Ramos (cell line): ENCODE measurements around the gene TMEM223.

Experiments
- in situ Hi-C: fragments of 300-500 bp; cut with MboI; formaldehyde crosslinking; loops from one replicate; pipeline ENCODE4 v1.14.3; 2022; ENCODE audit warnings: low sequenced_read_pairs; ENCODE audit not compliant: unreplicated experiment

Gene TMEM223

GRCh38 chr11:62791501-62792201, at the start of gene TMEM223:
Gene TMEM223, minus strand, starts transcription at chr11:62792006. Its CDS starts 12 bp downstream, at chr11:62791994.
- in situ Hi-C loops: no loop called here

GRCh38 chr11:62840721-62841360, 49.0 kb upstream of the TMEM223 start:
- in situ Hi-C loops: loop anchor here (25.0 kb wide), 1 partner anchor 1396 kb away; the partner anchor contains the start of genes DNAJC4, FKBP2, NUDT22 and PPP1R14B

GRCh38 chr11:62839050-62839945, 47.5 kb upstream of the TMEM223 start, which contains the start of gene WDR74:
Gene WDR74, minus strand, starts transcription at chr11:62839590. Its CDS starts 20 bp downstream, at chr11:62839570.
- in situ Hi-C loops: loop anchor here (25.0 kb wide), 1 partner anchor 1398 kb away; the partner anchor contains the start of genes DNAJC4, FKBP2, NUDT22 and PPP1R14B

- in situ Hi-C loops: loop anchor here (25.0 kb wide), 1 partner anchor 1402 kb away; the partner anchor contains the start of genes DNAJC4, FKBP2, NUDT22 and PPP1R14B
Measured at GRCh38 chr11:62835336-62835735, 43.5 kb upstream of the TMEM223 start.

- in situ Hi-C loops: loop anchor here (25.0 kb wide), 1 partner anchor 1405 kb away; the partner anchor contains the start of genes DNAJC4, FKBP2, NUDT22 and PPP1R14B
Measured at GRCh38 chr11:62832336-62833234, 40.8 kb upstream of the TMEM223 start, which contains the start of gene TEX54. Gene TEX54, minus strand, starts transcription at chr11:62832841.

GRCh38 chr11:62831520-62832335, 39.9 kb upstream of the TMEM223 start, which contains the start of gene STX5:
Gene STX5, minus strand, starts transcription at chr11:62832051. Its CDS starts 808 bp downstream, at chr11:62831243.
- in situ Hi-C loops: loop anchor here (25.0 kb wide), 1 partner anchor 1406 kb away; the partner anchor contains the start of genes DNAJC4, FKBP2, NUDT22 and PPP1R14B

GRCh38 chr11:62830904-62831519, 39.2 kb upstream of the TMEM223 start:
- in situ Hi-C loops: loop anchor here (25.0 kb wide), 1 partner anchor 1406 kb away; the partner anchor contains the start of genes DNAJC4, FKBP2, NUDT22 and PPP1R14B

- in situ Hi-C loops: loop anchor here (25.0 kb wide), 1 partner anchor 1409 kb away; the partner anchor contains the start of genes DNAJC4, FKBP2, NUDT22 and PPP1R14B
Measured at GRCh38 chr11:62828130-62828529, 36.3 kb upstream of the TMEM223 start.

- in situ Hi-C loops: no loop called here
Measured at GRCh38 chr11:62823677-62824076, 31.9 kb upstream of the TMEM223 start.

GRCh38 chr11:62817129-62817528, 25.3 kb upstream of the TMEM223 start:
- in situ Hi-C loops: no loop called here

GRCh38 chr11:62816557-62816956, 24.8 kb upstream of the TMEM223 start:
- in situ Hi-C loops: no loop called here

GRCh38 chr11:62811659-62812058, 19.9 kb upstream of the TMEM223 start:
- in situ Hi-C loops: no loop called here

- in situ Hi-C loops: no loop called here
Measured at GRCh38 chr11:62810748-62811147, 18.9 kb upstream of the TMEM223 start.

- in situ Hi-C loops: no loop called here
Measured at GRCh38 chr11:62806611-62807121, 14.9 kb upstream of the TMEM223 start.

GRCh38 chr11:62805961-62806441, 14.2 kb upstream of the TMEM223 start:
- in situ Hi-C loops: no loop called here

- in situ Hi-C loops: no loop called here
Measured at GRCh38 chr11:62805076-62805892, 13.5 kb upstream of the TMEM223 start, which contains the start of gene NXF1. Gene NXF1, minus strand, starts transcription at chr11:62805440. Its CDS starts 84 bp downstream, at chr11:62805356.
